HEK293T (cell line): ENCODE data around the gene U2AF1L4.

Experiments
- FOXK2 ChIP-seq: fragments of 450-650 bp; IDR thresholded peaks from 2 replicates; pipeline ENCODE4 v1.6.1; 2016; ENCODE audit warnings: mild to moderate bottlenecking
- FOXM1 ChIP-seq: fragments of 450-650 bp; IDR thresholded peaks from 2 replicates; pipeline ENCODE4 v1.6.1; 2017; ENCODE audit warnings: mild to moderate bottlenecking, borderline replicate concordance
- NFRKB ChIP-seq: fragments of 450-650 bp; IDR thresholded peaks from 2 replicates; pipeline ENCODE4 v1.6.1; 2016; ENCODE audit warnings: mild to moderate bottlenecking, moderate library complexity
- TARDBP ChIP-seq: fragments of 450-650 bp; IDR thresholded peaks from 2 replicates; pipeline ENCODE4 v1.6.1; 2016
- ZNF384 ChIP-seq: fragments of 450-650 bp; IDR thresholded peaks from 2 replicates; pipeline ENCODE4 v1.6.1; 2016

DNA sequence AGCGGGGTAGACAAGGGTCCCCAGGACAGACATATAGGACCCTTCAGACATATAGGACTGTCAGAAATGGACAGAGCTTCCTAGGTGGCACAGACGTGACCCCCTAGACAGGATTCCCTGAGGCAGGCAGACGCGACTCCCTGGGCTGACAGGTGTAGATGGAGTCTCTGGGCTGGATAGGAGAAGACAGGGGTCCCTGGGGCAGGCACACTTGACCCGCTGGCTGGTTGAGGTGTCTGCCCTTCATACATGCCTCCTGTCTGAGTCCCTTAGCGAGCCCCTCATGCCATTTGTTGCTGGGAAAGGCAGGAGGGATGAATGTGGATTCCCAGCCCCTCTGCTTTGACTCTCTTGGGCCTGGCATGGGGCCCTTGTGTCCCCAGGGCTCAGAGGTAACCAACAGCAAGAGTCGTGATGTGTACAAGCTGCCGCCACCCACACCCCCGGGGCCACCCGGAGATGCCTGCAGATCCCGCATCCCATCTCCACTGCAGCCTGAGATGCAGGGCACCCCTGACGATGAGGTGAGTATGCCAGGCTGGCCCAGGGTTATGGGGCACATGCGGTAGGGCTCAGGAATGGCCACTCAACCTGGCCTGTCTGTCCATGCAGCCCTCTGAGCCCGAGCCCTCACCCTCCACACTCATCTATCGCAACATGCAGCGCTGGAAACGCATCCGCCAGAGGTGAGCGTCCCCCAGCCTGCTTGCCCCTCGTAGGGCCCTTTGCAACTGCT lies 8.6 kb upstream of the U2AF1L4 start:
- TF ChIP-seq TARDBP (no peak), FOXM1 (no peak), FOXK2 (no peak), NFRKB (no peak), ZNF384 (no peak)
